GM23338 (cell line): Measurements from ENCODE around the gene GNAI3. TPM values are rescaled to one million over a fixed set of nuclear protein-coding genes. Genes with fewer than 3 reads are reported as not detected.

Source experiments
- ATAC-seq: fragments of 200-7000 bp; cut with Tn5 transposase; 3 replicates; pipeline ENCODE4 v1.9.1; 2020
- DNase-seq: peaks from one replicate; pipeline ENCODE4 v3.0.0-alpha.2; 2015; ENCODE audit warnings: low spot score
- H2AFZ ChIP-seq: fragments of 200-600 bp; sonication (generic); 2 replicates; pipeline ENCODE4 v1.8.0; 2016; ENCODE audit warnings: antibody characterized with exemption, mild to moderate bottlenecking, moderate library complexity
- H3F3A ChIP-seq: fragments of 200-600 bp; sonication (generic); replicated peaks from 2 replicates; pipeline ENCODE4 v1.8.0; 2017; ENCODE audit warnings: antibody characterized with exemption, mixed run types, low read depth
- H3K27ac ChIP-seq: fragments of 200-600 bp; sonication (generic); 2 replicates; pipeline ENCODE4 v1.6.1; 2016; ENCODE audit warnings: low read depth
- H3K27me3 ChIP-seq: fragments of 200-600 bp; sonication (generic); 2 replicates; pipeline ENCODE4 v1.8.0; 2016; ENCODE audit warnings: mild to moderate bottlenecking, mixed run types, moderate library complexity; ENCODE audit not compliant: insufficient read depth
- H3K36me3 ChIP-seq: fragments of 200-600 bp; sonication (generic); 2 replicates; pipeline ENCODE4 v1.8.0; 2016; ENCODE audit warnings: mild to moderate bottlenecking; ENCODE audit not compliant: insufficient read depth
- H3K4me1 ChIP-seq: fragments of 200-600 bp; sonication (generic); 2 replicates; pipeline ENCODE4 v1.8.0; 2016; ENCODE audit warnings: mild to moderate bottlenecking, moderate library complexity; ENCODE audit not compliant: insufficient read depth
- H3K4me2 ChIP-seq: fragments of 200-600 bp; sonication (generic); 2 replicates; pipeline ENCODE4 v1.7.1; 2017; ENCODE audit warnings: mixed run types
- H3K4me3 ChIP-seq: fragments of 200-600 bp; sonication (generic); 2 replicates; pipeline ENCODE4 v1.6.1; 2016; ENCODE audit warnings: mixed run types
- H3K79me2 ChIP-seq: fragments of 200-600 bp; sonication (generic); replicated peaks from 2 replicates; pipeline ENCODE4 v1.8.0; 2017; ENCODE audit warnings: mild to moderate bottlenecking; ENCODE audit not compliant: insufficient read depth
- H3K9me2 ChIP-seq: fragments of 200-600 bp; sonication (generic); 2 replicates; pipeline ENCODE4 v1.8.0; 2017; ENCODE audit not compliant: insufficient read depth
- H4K20me1 ChIP-seq: fragments of 200-600 bp; sonication (generic); replicated peaks from 2 replicates; pipeline ENCODE4 v1.8.0; 2017; ENCODE audit warnings: mild to moderate bottlenecking; ENCODE audit not compliant: insufficient read depth
- H3K27ac Mint-ChIP-seq: 2 replicates; pipeline ENCODE4 v1.8.0; 2020; ENCODE audit warnings: inconsistent platforms, mild to moderate bottlenecking, moderate library complexity, mixed read lengths
- H3K27me3 Mint-ChIP-seq: 3 replicates; pipeline ENCODE4 v1.8.0; 2022; ENCODE audit warnings: low read depth, mild to moderate bottlenecking, moderate library complexity, mixed read lengths, inconsistent platforms; ENCODE audit not compliant: insufficient read depth, poor library complexity
- H3K36me3 Mint-ChIP-seq: 3 replicates; pipeline ENCODE4 v1.8.0; 2021; ENCODE audit warnings: low read depth, mild to moderate bottlenecking, inconsistent platforms, moderate library complexity, mixed read lengths
- H3K4me1 Mint-ChIP-seq: 3 replicates; pipeline ENCODE4 v1.8.0; 2020; ENCODE audit warnings: mild to moderate bottlenecking, inconsistent platforms, mixed read lengths
- H3K4me3 Mint-ChIP-seq: 3 replicates; pipeline ENCODE4 v1.8.0; 2021; ENCODE audit warnings: moderate library complexity, mild to moderate bottlenecking, inconsistent platforms, mixed read lengths
- H3K9me3 Mint-ChIP-seq: 3 replicates; pipeline ENCODE4 v1.8.0; 2020; ENCODE audit warnings: moderate library complexity, mild to moderate bottlenecking, inconsistent platforms, mixed read lengths
- NANOG ChIP-seq: IDR thresholded peaks from 2 replicates; pipeline ENCODE4 v1.6.1; 2016; ENCODE audit warnings: antibody characterized with exemption, borderline replicate concordance
- STAT1 ChIP-seq: IDR thresholded peaks from one replicate; pipeline ENCODE4 v1.6.1; 2016; ENCODE audit warnings: antibody characterized with exemption; ENCODE audit not compliant: unreplicated experiment
- ZNF331 ChIP-seq: fragments of 250-450 bp; sonication (Bioruptor Pico); IDR thresholded peaks from 2 replicates; pipeline ENCODE4 v1.5.0; 2020; ENCODE audit warnings: low read depth, mild to moderate bottlenecking, moderate library complexity
- polyA plus RNA-seq: library from polyadenylated mRNA; unstranded; fragments of >200 nt; fragmentation: Nextera tagmentation; extraction: Ambion mirVana; gene quantifications from 2 replicates; pipeline ENCODE4 v1.2.1, GENCODE V29; 2016
- total RNA-seq: library from RNA; depleted of rRNA; stranded (reverse); fragments of >200 nt; shearing (Covaris generic); gene quantifications from 2 replicates; pipeline ENCODE4 v1.2.3, GENCODE V29; 2014
- TF ChIP-seq, protein P1 (sequence below): fragments of 250-450 bp; sonication (Bioruptor Pico); IDR thresholded peaks from 2 replicates; pipeline ENCODE4 v1.5.0; 2020; ENCODE audit warnings: mild to moderate bottlenecking, moderate library complexity
- TF ChIP-seq, protein P2 (sequence below): IDR thresholded peaks from one replicate; pipeline ENCODE4 v1.6.1; 2018; ENCODE audit warnings: antibody characterized with exemption; ENCODE audit not compliant: unreplicated experiment

The GNAI3 gene
- total and polyA plus RNA-seq, 2 experiments from 2014 or later: 4.5 to 10.2 TPM

DNA sequence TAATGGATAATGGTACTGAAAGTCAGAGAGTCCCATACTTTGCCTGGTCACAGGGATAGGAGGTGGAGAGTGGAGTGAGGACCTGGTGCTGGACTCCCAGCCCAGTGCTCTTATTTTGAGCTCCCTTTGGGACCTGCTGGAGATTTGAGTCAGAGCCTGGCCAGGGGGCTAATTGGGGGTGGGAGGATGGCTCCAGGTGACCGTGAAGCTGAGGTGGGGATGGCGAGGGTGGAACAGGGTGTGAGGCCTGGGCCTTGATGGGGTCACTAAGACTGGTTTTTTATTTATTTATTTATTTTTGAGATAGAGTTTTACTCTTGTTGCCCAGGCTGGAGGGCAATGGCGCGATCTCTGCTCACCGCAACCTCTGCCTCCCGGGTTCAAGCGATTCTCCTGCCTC is 89.0 kb downstream of the GNAI3 start:
- no peaks in the 10 kb centered on the region for H3K36me3 Mint-ChIP-seq
- Histone ChIP-seq H3K4me1 (peaks cover 10% of the 10 kb centered on the region), H4K20me1 (no peaks in the 10 kb centered on the region), H3K27ac (no peak overlapping the region), H2AFZ (no peak overlapping the region), H3K4me3 (no peak overlapping the region), H3F3A (0 out of 2 replicates have a peak, but pooled peaks cover 3% of the 10 kb centered on the region), H3K36me3 (no peaks in the 10 kb centered on the region), H3K79me2 (no peaks in the 10 kb centered on the region), H3K27me3 (no peaks in the 10 kb centered on the region), H3K9me2 (no peaks in the 10 kb centered on the region), H3K4me2 (no peak overlapping the region)
- TF ChIP-seq STAT1 (no peak), ZNF331 (no peak), NANOG (no peak)
- TF ChIP-seq, protein P1, sequence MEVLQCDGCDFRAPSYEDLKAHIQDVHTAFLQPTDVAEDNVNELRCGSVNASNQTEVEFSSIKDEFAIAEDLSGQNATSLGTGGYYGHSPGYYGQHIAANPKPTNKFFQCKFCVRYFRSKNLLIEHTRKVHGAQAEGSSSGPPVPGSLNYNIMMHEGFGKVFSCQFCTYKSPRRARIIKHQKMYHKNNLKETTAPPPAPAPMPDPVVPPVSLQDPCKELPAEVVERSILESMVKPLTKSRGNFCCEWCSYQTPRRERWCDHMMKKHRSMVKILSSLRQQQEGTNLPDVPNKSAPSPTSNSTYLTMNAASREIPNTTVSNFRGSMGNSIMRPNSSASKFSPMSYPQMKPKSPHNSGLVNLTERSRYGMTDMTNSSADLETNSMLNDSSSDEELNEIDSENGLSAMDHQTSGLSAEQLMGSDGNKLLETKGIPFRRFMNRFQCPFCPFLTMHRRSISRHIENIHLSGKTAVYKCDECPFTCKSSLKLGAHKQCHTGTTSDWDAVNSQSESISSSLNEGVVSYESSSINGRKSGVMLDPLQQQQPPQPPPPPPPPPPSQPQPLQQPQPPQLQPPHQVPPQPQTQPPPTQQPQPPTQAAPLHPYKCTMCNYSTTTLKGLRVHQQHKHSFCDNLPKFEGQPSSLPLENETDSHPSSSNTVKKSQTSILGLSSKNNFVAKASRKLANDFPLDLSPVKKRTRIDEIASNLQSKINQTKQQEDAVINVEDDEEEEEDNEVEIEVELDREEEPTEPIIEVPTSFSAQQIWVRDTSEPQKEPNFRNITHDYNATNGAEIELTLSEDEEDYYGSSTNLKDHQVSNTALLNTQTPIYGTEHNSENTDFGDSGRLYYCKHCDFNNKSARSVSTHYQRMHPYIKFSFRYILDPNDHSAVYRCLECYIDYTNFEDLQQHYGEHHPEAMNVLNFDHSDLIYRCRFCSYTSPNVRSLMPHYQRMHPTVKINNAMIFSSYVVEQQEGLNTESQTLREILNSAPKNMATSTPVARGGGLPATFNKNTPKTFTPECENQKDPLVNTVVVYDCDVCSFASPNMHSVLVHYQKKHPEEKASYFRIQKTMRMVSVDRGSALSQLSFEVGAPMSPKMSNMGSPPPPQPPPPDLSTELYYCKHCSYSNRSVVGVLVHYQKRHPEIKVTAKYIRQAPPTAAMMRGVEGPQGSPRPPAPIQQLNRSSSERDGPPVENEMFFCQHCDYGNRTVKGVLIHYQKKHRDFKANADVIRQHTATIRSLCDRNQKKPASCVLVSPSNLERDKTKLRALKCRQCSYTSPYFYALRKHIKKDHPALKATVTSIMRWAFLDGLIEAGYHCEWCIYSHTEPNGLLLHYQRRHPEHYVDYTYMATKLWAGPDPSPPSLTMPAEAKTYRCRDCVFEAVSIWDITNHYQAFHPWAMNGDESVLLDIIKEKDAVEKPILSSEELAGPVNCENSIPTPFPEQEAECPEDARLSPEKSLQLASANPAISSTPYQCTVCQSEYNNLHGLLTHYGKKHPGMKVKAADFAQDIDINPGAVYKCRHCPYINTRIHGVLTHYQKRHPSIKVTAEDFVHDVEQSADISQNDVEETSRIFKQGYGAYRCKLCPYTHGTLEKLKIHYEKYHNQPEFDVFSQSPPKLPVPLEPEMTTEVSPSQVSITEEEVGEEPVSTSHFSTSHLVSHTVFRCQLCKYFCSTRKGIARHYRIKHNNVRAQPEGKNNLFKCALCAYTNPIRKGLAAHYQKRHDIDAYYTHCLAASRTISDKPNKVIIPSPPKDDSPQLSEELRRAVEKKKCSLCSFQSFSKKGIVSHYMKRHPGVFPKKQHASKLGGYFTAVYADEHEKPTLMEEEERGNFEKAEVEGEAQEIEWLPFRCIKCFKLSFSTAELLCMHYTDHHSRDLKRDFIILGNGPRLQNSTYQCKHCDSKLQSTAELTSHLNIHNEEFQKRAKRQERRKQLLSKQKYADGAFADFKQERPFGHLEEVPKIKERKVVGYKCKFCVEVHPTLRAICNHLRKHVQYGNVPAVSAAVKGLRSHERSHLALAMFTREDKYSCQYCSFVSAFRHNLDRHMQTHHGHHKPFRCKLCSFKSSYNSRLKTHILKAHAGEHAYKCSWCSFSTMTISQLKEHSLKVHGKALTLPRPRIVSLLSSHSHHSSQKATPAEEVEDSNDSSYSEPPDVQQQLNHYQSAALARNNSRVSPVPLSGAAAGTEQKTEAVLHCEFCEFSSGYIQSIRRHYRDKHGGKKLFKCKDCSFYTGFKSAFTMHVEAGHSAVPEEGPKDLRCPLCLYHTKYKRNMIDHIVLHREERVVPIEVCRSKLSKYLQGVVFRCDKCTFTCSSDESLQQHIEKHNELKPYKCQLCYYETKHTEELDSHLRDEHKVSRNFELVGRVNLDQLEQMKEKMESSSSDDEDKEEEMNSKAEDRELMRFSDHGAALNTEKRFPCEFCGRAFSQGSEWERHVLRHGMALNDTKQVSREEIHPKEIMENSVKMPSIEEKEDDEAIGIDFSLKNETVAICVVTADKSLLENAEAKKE (CRISPR knock-in tag): no peak
- TF ChIP-seq, protein P2, sequence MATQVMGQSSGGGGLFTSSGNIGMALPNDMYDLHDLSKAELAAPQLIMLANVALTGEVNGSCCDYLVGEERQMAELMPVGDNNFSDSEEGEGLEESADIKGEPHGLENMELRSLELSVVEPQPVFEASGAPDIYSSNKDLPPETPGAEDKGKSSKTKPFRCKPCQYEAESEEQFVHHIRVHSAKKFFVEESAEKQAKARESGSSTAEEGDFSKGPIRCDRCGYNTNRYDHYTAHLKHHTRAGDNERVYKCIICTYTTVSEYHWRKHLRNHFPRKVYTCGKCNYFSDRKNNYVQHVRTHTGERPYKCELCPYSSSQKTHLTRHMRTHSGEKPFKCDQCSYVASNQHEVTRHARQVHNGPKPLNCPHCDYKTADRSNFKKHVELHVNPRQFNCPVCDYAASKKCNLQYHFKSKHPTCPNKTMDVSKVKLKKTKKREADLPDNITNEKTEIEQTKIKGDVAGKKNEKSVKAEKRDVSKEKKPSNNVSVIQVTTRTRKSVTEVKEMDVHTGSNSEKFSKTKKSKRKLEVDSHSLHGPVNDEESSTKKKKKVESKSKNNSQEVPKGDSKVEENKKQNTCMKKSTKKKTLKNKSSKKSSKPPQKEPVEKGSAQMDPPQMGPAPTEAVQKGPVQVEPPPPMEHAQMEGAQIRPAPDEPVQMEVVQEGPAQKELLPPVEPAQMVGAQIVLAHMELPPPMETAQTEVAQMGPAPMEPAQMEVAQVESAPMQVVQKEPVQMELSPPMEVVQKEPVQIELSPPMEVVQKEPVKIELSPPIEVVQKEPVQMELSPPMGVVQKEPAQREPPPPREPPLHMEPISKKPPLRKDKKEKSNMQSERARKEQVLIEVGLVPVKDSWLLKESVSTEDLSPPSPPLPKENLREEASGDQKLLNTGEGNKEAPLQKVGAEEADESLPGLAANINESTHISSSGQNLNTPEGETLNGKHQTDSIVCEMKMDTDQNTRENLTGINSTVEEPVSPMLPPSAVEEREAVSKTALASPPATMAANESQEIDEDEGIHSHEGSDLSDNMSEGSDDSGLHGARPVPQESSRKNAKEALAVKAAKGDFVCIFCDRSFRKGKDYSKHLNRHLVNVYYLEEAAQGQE: no peak
- ATAC-seq: no peak
- no peak for DNase-seq
- H3K9me3 Mint-ChIP-seq: no peaks in the 10 kb centered on the region
- no peak overlapping the region for H3K27ac Mint-ChIP-seq
- peaks cover 14% of the 10 kb centered on the region for H3K27me3 Mint-ChIP-seq
- H3K4me3 Mint-ChIP-seq: no peak overlapping the region
- peaks cover 27% of the 10 kb centered on the region for H3K4me1 Mint-ChIP-seq
